ENCODE data around the gene CACHD1.

- no peak for TF ChIP-seq CTCF (IDR thresholded peaks at IDR 0.05)
- no peak for TF ChIP-seq POLR2AphosphoS5 (IDR thresholded peaks at IDR 0.05)
- TF ChIP-seq POLR2A (IDR thresholded peaks at IDR 0.05), result no peak
These were observed 232.0 kb downstream of the CACHD1 start for GRCh38 chr1:64701886-64702285.

All from prostate gland (tissue), 2 donors.